Astrocyte (in vitro differentiated cells and primary cell): Measurements from ENCODE around the gene TREML2. TPM values are rescaled to one million over a fixed set of nuclear protein-coding genes. Genes with fewer than 3 reads are reported as not detected.

Experiments
- DNase-seq: peaks from one replicate; pipeline ENCODE4 v3.0.0-alpha.2; 2010; ENCODE audit warnings: low read depth
- FAIRE-seq: peaks from 2 replicates; lab custom pipeline; 2011; peaks lifted over from hg19 to GRCh38; lab: Jason Lieb, UNC
- H2AFZ ChIP-seq: 2 replicates; pipeline ENCODE4 v1.6.0; 2012; ENCODE audit warnings: low read depth, low read length, inconsistent platforms
- H3K27ac ChIP-seq: 2 replicates; pipeline ENCODE4 v1.5.1; 2011; ENCODE audit warnings: low read depth, low read length, inconsistent platforms
- H3K27me3 ChIP-seq: 2 replicates; pipeline ENCODE4 v1.6.0; 2011; ENCODE audit warnings: low read length, inconsistent platforms; ENCODE audit not compliant: insufficient read depth
- H3K36me3 ChIP-seq: 2 replicates; pipeline ENCODE4 v1.5.1; 2011; ENCODE audit warnings: low read length, inconsistent platforms; ENCODE audit not compliant: insufficient read depth
- H3K4me1 ChIP-seq: 2 replicates; pipeline ENCODE4 v1.5.1; 2011; ENCODE audit warnings: low read length, inconsistent platforms; ENCODE audit not compliant: insufficient read depth
- H3K4me2 ChIP-seq: 2 replicates; pipeline ENCODE4 v1.6.0; 2012; ENCODE audit warnings: low read length, inconsistent platforms
- H3K4me3 ChIP-seq: 2 replicates; pipeline ENCODE4 v1.5.1; 2011; ENCODE audit warnings: low read depth, mild to moderate bottlenecking, low read length, inconsistent platforms; ENCODE audit not compliant: insufficient read depth
- H3K79me2 ChIP-seq: 2 replicates; pipeline ENCODE4 v1.6.0; 2012; ENCODE audit warnings: mild to moderate bottlenecking, low read length, inconsistent platforms; ENCODE audit not compliant: insufficient read depth
- H3K9ac ChIP-seq: 2 replicates; pipeline ENCODE4 v1.6.0; 2012; ENCODE audit warnings: mild to moderate bottlenecking, low read length, inconsistent platforms
- H3K9me3 ChIP-seq: 2 replicates; pipeline ENCODE4 v1.5.1; 2012; ENCODE audit warnings: low read depth, mild to moderate bottlenecking, low read length, inconsistent platforms; ENCODE audit not compliant: insufficient read depth
- H4K20me1 ChIP-seq: 2 replicates; pipeline ENCODE4 v1.6.0; 2012; ENCODE audit warnings: low read length, inconsistent platforms; ENCODE audit not compliant: insufficient read depth
- H3K27ac Mint-ChIP-seq: one replicate; pipeline ENCODE4 v1.8.0; 2021; ENCODE audit warnings: mild to moderate bottlenecking, mixed read lengths; ENCODE audit not compliant: unreplicated experiment
- H3K27me3 Mint-ChIP-seq: one replicate; pipeline ENCODE4 v1.8.0; 2021; ENCODE audit warnings: low read depth, mixed read lengths; ENCODE audit not compliant: unreplicated experiment
- H3K36me3 Mint-ChIP-seq: one replicate; pipeline ENCODE4 v1.8.0; 2021; ENCODE audit warnings: low read depth, mixed read lengths; ENCODE audit not compliant: unreplicated experiment
- H3K4me1 Mint-ChIP-seq: one replicate; pipeline ENCODE4 v1.8.0; 2021; ENCODE audit warnings: low read depth, mixed read lengths; ENCODE audit not compliant: unreplicated experiment
- H3K4me3 Mint-ChIP-seq: one replicate; pipeline ENCODE4 v1.8.0; 2021; ENCODE audit warnings: mild to moderate bottlenecking, moderate library complexity, mixed read lengths; ENCODE audit not compliant: unreplicated experiment
- H3K9me3 Mint-ChIP-seq: one replicate; pipeline ENCODE4 v1.8.0; 2021; ENCODE audit warnings: mild to moderate bottlenecking, mixed read lengths; ENCODE audit not compliant: unreplicated experiment
- CTCF ChIP-seq: IDR thresholded peaks from 2 replicates; pipeline ENCODE4 v1.5.1; 2011; ENCODE audit warnings: low read depth, mild to moderate bottlenecking, inconsistent platforms, low read length, moderate library complexity; ENCODE audit not compliant: insufficient read depth
- EZH2 ChIP-seq: IDR thresholded peaks from 2 replicates; pipeline ENCODE4 v1.6.1; 2012; ENCODE audit warnings: mild to moderate bottlenecking, low read length, inconsistent platforms; ENCODE audit not compliant: insufficient read depth
- total RNA-seq: library from RNA; stranded (reverse); gene quantifications from 2 replicates; pipeline ENCODE4 v1.2.1, GENCODE V29; 2021

TREML2 gene
- total RNA-seq, 1 donor from 2014 or later: not detected

GRCh38 chr6:41177695-41178094, 23.3 kb downstream of the TREML2 start:
- H3K9me3 ChIP-seq: no peaks in the 10 kb centered on the region
- no peak overlapping the region for H2AFZ ChIP-seq
- no peak overlapping the region for H3K4me3 ChIP-seq
- Mint-ChIP-seq H3K4me3 (no peak overlapping the region), H3K36me3 (no peaks in the 10 kb centered on the region), H3K4me1 (no peaks in the 10 kb centered on the region), H3K9me3 (peaks cover 1% of the 10 kb centered on the region), H3K27ac (no peak overlapping the region), H3K27me3 (peaks cover 16% of the 10 kb centered on the region)
- no peaks in the 10 kb centered on the region for H4K20me1 ChIP-seq
- no peak for TF ChIP-seq CTCF
- TF ChIP-seq EZH2: no peak
- no peak for DNase-seq
- H3K4me2 ChIP-seq: no peak overlapping the region
- H3K9ac ChIP-seq: no peak overlapping the region
- no peaks in the 10 kb centered on the region for H3K4me1 ChIP-seq
- H3K36me3 ChIP-seq: no peaks in the 10 kb centered on the region
- H3K79me2 ChIP-seq: no peaks in the 10 kb centered on the region
- peaks cover 4% of the 10 kb centered on the region for H3K27me3 ChIP-seq
- FAIRE-seq: no peak
- H3K27ac ChIP-seq: no peak overlapping the region

- no peaks in the 10 kb centered on the region for H3K36me3 ChIP-seq
- DNase-seq: no peak
- H2AFZ ChIP-seq: no peak overlapping the region
- H3K4me1 ChIP-seq: no peaks in the 10 kb centered on the region
- no peak overlapping the region for H3K27ac ChIP-seq
- Mint-ChIP-seq H3K9me3 (peaks cover 1% of the 10 kb centered on the region), H3K27me3 (peaks cover 15% of the 10 kb centered on the region), H3K27ac (no peak overlapping the region), H3K36me3 (no peaks in the 10 kb centered on the region), H3K4me3 (no peak overlapping the region), H3K4me1 (no peaks in the 10 kb centered on the region)
- H4K20me1 ChIP-seq: no peaks in the 10 kb centered on the region
- no peak for FAIRE-seq
- no peak overlapping the region for H3K9ac ChIP-seq
- H3K27me3 ChIP-seq: peaks cover 4% of the 10 kb centered on the region
- no peak overlapping the region for H3K4me2 ChIP-seq
- no peaks in the 10 kb centered on the region for H3K79me2 ChIP-seq
- H3K4me3 ChIP-seq: no peak overlapping the region
- H3K9me3 ChIP-seq: no peaks in the 10 kb centered on the region
- TF ChIP-seq CTCF (no peak), EZH2 (no peak)
Measured at GRCh38 chr6:41177287-41177686, 23.7 kb downstream of the TREML2 start.

- no peak overlapping the region for H3K4me3 Mint-ChIP-seq
Measured at GRCh38 chr6:41176189-41176588, 24.8 kb downstream of the TREML2 start.

More at GRCh38 chr6:41176189-41176588, 24.8 kb downstream of the TREML2 start:
- Mint-ChIP-seq H3K27me3 (peaks cover 15% of the 10 kb centered on the region), H3K36me3 (no peaks in the 10 kb centered on the region), H3K4me1 (no peaks in the 10 kb centered on the region), H3K9me3 (peaks cover 1% of the 10 kb centered on the region), H3K27ac (no peak overlapping the region)
- Histone ChIP-seq H4K20me1 (no peaks in the 10 kb centered on the region), H3K79me2 (no peaks in the 10 kb centered on the region), H3K27me3 (peaks cover 4% of the 10 kb centered on the region), H3K36me3 (no peaks in the 10 kb centered on the region), H3K9ac (no peak overlapping the region), H3K27ac (no peak overlapping the region), H3K4me1 (no peaks in the 10 kb centered on the region), H2AFZ (no peak overlapping the region), H3K4me2 (no peak overlapping the region), H3K4me3 (no peak overlapping the region), H3K9me3 (no peaks in the 10 kb centered on the region)
- DNase-seq: no peak
- FAIRE-seq: no peak
- TF ChIP-seq EZH2 (no peak), CTCF (no peak)
